Left renal pelvis (tissue), 4 donors: Measurements from ENCODE around the gene HLA-DQA2. TPM values are rescaled to one million over a fixed set of nuclear protein-coding genes. Genes with fewer than 3 reads are reported as not detected.
"Not testable (repeated sequence)": the region's sequence is repeated elsewhere in the genome, so short reads cannot be mapped to it uniquely, and the experiment has no call there.

ENCODE experiments used
- DNase-seq, 4 donors: peaks; one replicate each; pipeline ENCODE4 v3.0.0-alpha.2; 2013; ENCODE audit warnings: low read depth in 4 of 4, low spot score in 3 of 4
- polyA plus RNA-seq, 4 donors: library from polyadenylated mRNA; unstranded; fragments of 120-200 nt; gene quantifications; one replicate each; pipeline ENCODE4 v1.2.1, GENCODE V29; 2013; ENCODE audit not compliant: insufficient read length in 4 of 4

Gene HLA-DQA2
- under 1 TPM in 2 of 4 donors, not detected in 2; 0.30 to 0.31 TPM for polyA plus RNA-seq

- DNase-seq = no peak
These were observed at the start of gene HLA-DQA2 for GRCh38 chr6:32741031-32741960. Gene HLA-DQA2 (plus strand): TSS chr6:32741391. CDS start chr6:32741444, 53 bp downstream.

- DNase-seq = no peak
These were observed 49.2 kb upstream of the HLA-DQA2 start for GRCh38 chr6:32692019-32692418.

- no peak for DNase-seq
These were observed 44.2 kb upstream of the HLA-DQA2 start for GRCh38 chr6:32697031-32697430.

GRCh38 chr6:32700391-32701040 lies 40.7 kb upstream of the HLA-DQA2 start:
- DNase-seq = peak; percentile 39 to 45 (median 42)

GRCh38 chr6:32703347-32703746 lies 37.8 kb upstream of the HLA-DQA2 start:
- no peak for DNase-seq

- not testable (repeated sequence) for DNase-seq
These were observed 36.0 kb upstream of the HLA-DQA2 start for GRCh38 chr6:32705164-32705563.

GRCh38 chr6:32709625-32710024 lies 31.6 kb upstream of the HLA-DQA2 start:
- DNase-seq = no peak

- no peak for DNase-seq
These were observed 27.9 kb upstream of the HLA-DQA2 start for GRCh38 chr6:32713241-32713640.

GRCh38 chr6:32716396-32716795 lies 24.8 kb upstream of the HLA-DQA2 start:
- no peak for DNase-seq

GRCh38 chr6:32718879-32719278 lies 22.3 kb upstream of the HLA-DQA2 start:
- no peak for DNase-seq

- no peak for DNase-seq
These were observed 3.1 kb upstream of the HLA-DQA2 start for GRCh38 chr6:32738126-32738525.

GRCh38 chr6:32742374-32742773 lies 1.2 kb downstream of the HLA-DQA2 start:
- no peak for DNase-seq

GRCh38 chr6:32744776-32745175 lies 3.6 kb downstream of the HLA-DQA2 start:
- no peak for DNase-seq

- DNase-seq = not testable (repeated sequence)
These were observed 4.5 kb downstream of the HLA-DQA2 start for GRCh38 chr6:32745649-32746048.

GRCh38 chr6:32752580-32752979 lies 11.4 kb downstream of the HLA-DQA2 start:
- DNase-seq = peak in 1 of 4 donors; percentile 17

- no peak for DNase-seq
These were observed 18.5 kb downstream of the HLA-DQA2 start for GRCh38 chr6:32759669-32760068.

GRCh38 chr6:32761072-32761471 lies 19.9 kb downstream of the HLA-DQA2 start:
- no peak for DNase-seq

- DNase-seq = no peak
These were observed 20.4 kb downstream of the HLA-DQA2 start for GRCh38 chr6:32761548-32761947.

GRCh38 chr6:32763421-32763820 lies 22.2 kb downstream of the HLA-DQA2 start, which contains the start of gene HLA-DQB2:
Gene HLA-DQB2 (minus strand): TSS chr6:32763532. CDS start chr6:32763470, 62 bp downstream.
- DNase-seq = no peak

GRCh38 chr6:32764048-32764447 lies 22.9 kb downstream of the HLA-DQA2 start:
- no peak for DNase-seq

GRCh38 chr6:32772656-32773055 lies 31.5 kb downstream of the HLA-DQA2 start:
- DNase-seq = no peak

GRCh38 chr6:32774426-32774825 lies 33.2 kb downstream of the HLA-DQA2 start:
- DNase-seq = no peak
